Activated T-cell treated with anti-CD3 and anti-CD28 coated beads for 48 hours (primary cell): Measurements from ENCODE around the gene RFFL.

Source experiments
- DNase-seq: peaks from one replicate; pipeline ENCODE4 v3.0.0-alpha.2; 2020; ENCODE audit warnings: low read depth

The RFFL gene

GRCh38 chr17:35080536-35080935, 17.0 kb upstream of the RFFL start:
- no peak for DNase-seq

- DNase-seq, result no peak
Measured at GRCh38 chr17:35079547-35080423, 16.3 kb upstream of the RFFL start.

GRCh38 chr17:35076874-35077273, 13.4 kb upstream of the RFFL start:
- DNase-seq, result no peak

GRCh38 chr17:35074711-35075707, 11.5 kb upstream of the RFFL start:
- no peak for DNase-seq

GRCh38 chr17:35073991-35074627, 10.6 kb upstream of the RFFL start:
- no peak for DNase-seq

GRCh38 chr17:35073183-35073790, 9.8 kb upstream of the RFFL start:
- DNase-seq, result no peak

GRCh38 chr17:35069311-35069710, 5.8 kb upstream of the RFFL start:
- no peak for DNase-seq

GRCh38 chr17:35068249-35068648, 4.7 kb upstream of the RFFL start:
- no peak for DNase-seq

- DNase-seq, result no peak
Measured at GRCh38 chr17:35065880-35066279, 2.4 kb upstream of the RFFL start.

GRCh38 chr17:35064516-35065215, 1.2 kb upstream of the RFFL start:
- no peak for DNase-seq

GRCh38 chr17:35062308-35062707, 1.2 kb downstream of the RFFL start:
- no peak for DNase-seq

GRCh38 chr17:35057332-35057915, 6.1 kb downstream of the RFFL start:
- no peak for DNase-seq

GRCh38 chr17:35056013-35056412, 7.5 kb downstream of the RFFL start:
- DNase-seq, result no peak

GRCh38 chr17:35053204-35053603, 10.3 kb downstream of the RFFL start:
- no peak for DNase-seq

GRCh38 chr17:35052780-35053179, 10.7 kb downstream of the RFFL start:
- no peak for DNase-seq

- no peak for DNase-seq
Measured at GRCh38 chr17:35052241-35052610, 11.3 kb downstream of the RFFL start.

GRCh38 chr17:35051579-35052240, 11.8 kb downstream of the RFFL start:
- no peak for DNase-seq

GRCh38 chr17:35051183-35051578, 12.3 kb downstream of the RFFL start:
- no peak for DNase-seq

GRCh38 chr17:35050170-35050569, 13.3 kb downstream of the RFFL start:
- DNase-seq, result no peak

GRCh38 chr17:35048685-35049379, 14.7 kb downstream of the RFFL start:
- no peak for DNase-seq
